Type B pancreatic cell (in vitro differentiated cells): ENCODE results near the gene ITGA3. TPM values are rescaled to one million over a fixed set of nuclear protein-coding genes. Genes with fewer than 3 reads are reported as not detected.

Experiments used
- DNase-seq: peaks from one replicate; pipeline ENCODE4 v3.0.0; 2021; ENCODE audit warnings: mixed read lengths; ENCODE audit not compliant: unreplicated experiment; ENCODE audit errors: extremely low spot score
- H3K27ac Mint-ChIP-seq: 2 replicates; pipeline ENCODE4 v1.8.0; 2021; ENCODE audit warnings: mild to moderate bottlenecking, mixed read lengths
- H3K27me3 Mint-ChIP-seq: 2 replicates; pipeline ENCODE4 v1.8.0; 2021; ENCODE audit warnings: mixed read lengths
- H3K36me3 Mint-ChIP-seq: 2 replicates; pipeline ENCODE4 v1.8.0; 2021; ENCODE audit warnings: mixed read lengths
- H3K4me1 Mint-ChIP-seq: one replicate; pipeline ENCODE4 v1.8.0; 2021; ENCODE audit warnings: mixed read lengths; ENCODE audit not compliant: unreplicated experiment
- H3K4me3 Mint-ChIP-seq: 2 replicates; pipeline ENCODE4 v1.8.0; 2021; ENCODE audit warnings: mild to moderate bottlenecking, mixed read lengths
- H3K9me3 Mint-ChIP-seq: 2 replicates; pipeline ENCODE4 v1.8.0; 2021; ENCODE audit warnings: mixed read lengths
- CTCF ChIP-seq: fragments of 200-600 bp; sonication (generic); conservative IDR thresholded peaks from 2 replicates; pipeline ENCODE4 v1.5.0; 2021; ENCODE audit warnings: antibody characterized with exemption, mild to moderate bottlenecking
- total RNA-seq: library from RNA; stranded (reverse); gene quantifications from 2 replicates; pipeline ENCODE4 v1.2.1, GENCODE V29; 2021; ENCODE audit warnings: low replicate concordance

Gene ITGA3
- total RNA-seq, 1 donor from 2014 or later: 20.3 TPM

DNA sequence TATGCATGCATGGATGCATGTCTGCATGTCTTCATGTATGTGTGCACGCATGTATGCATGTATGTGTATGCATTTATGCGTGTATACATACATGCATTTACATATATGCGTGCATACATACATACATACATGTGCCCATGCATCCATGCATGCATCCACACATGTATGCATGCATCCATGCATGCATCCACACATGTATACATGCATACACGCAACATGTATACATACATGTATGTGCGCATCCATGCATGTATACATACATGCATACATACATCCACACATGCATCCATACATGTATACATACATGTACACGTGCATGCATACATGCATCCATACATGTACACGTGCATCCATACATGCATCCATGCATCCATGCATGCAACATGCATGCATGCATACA, 31.1 kb upstream of the ITGA3 start:
- TF ChIP-seq CTCF: no peak
- H3K9me3 Mint-ChIP-seq: no peaks in the 10 kb centered on the region
- H3K4me3 Mint-ChIP-seq: no peak overlapping the region
- peaks cover 4% of the 10 kb centered on the region for H3K4me1 Mint-ChIP-seq
- no peak for DNase-seq
- no peak overlapping the region for H3K27ac Mint-ChIP-seq
- no peaks in the 10 kb centered on the region for H3K36me3 Mint-ChIP-seq
- peaks cover 28% of the 10 kb centered on the region for H3K27me3 Mint-ChIP-seq

GRCh38 chr17:50026046-50026675, 29.7 kb upstream of the ITGA3 start:
- Mint-ChIP-seq H3K9me3 (no peaks in the 10 kb centered on the region), H3K27ac (no peak overlapping the region), H3K36me3 (no peaks in the 10 kb centered on the region), H3K4me3 (no peak overlapping the region), H3K27me3 (peaks cover 32% of the 10 kb centered on the region), H3K4me1 (peaks cover 4% of the 10 kb centered on the region)
- peak; percentile 50 for DNase-seq
- TF ChIP-seq CTCF: no peak

DNA sequence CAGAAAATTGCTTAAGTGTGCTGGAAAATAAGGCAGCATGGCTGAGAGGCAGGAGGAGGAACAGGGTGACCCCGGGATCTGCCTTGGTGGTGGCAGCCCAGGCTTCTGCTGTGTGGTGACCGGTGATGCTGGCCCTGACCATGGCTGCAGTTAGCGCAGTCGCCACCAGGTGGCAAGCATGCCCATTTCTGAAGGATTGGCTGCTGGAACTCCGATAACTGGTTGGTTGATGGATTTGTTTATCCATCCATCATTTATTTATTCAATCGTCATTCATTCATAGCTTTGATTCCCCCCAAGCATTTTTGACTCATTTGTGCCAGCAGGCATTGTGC, 29.1 kb upstream of the ITGA3 start:
- no peaks in the 10 kb centered on the region for H3K36me3 Mint-ChIP-seq
- H3K27me3 Mint-ChIP-seq: peaks cover 25% of the 10 kb centered on the region
- peak; percentile 96 for TF ChIP-seq CTCF
- no peak overlapping the region for H3K27ac Mint-ChIP-seq
- no peak overlapping the region for H3K4me3 Mint-ChIP-seq
- H3K9me3 Mint-ChIP-seq: no peaks in the 10 kb centered on the region
- peaks cover 4% of the 10 kb centered on the region for H3K4me1 Mint-ChIP-seq
- DNase-seq: peak; percentile 86

GRCh38 chr17:50027172-50027880, 28.6 kb upstream of the ITGA3 start:
- DNase-seq: peak; percentile 67
- Mint-ChIP-seq H3K27ac (no peak overlapping the region), H3K4me1 (peaks cover 4% of the 10 kb centered on the region), H3K9me3 (no peaks in the 10 kb centered on the region), H3K27me3 (peaks cover 22% of the 10 kb centered on the region), H3K36me3 (no peaks in the 10 kb centered on the region), H3K4me3 (no peak overlapping the region)
- peak; percentile 32 for TF ChIP-seq CTCF

DNA sequence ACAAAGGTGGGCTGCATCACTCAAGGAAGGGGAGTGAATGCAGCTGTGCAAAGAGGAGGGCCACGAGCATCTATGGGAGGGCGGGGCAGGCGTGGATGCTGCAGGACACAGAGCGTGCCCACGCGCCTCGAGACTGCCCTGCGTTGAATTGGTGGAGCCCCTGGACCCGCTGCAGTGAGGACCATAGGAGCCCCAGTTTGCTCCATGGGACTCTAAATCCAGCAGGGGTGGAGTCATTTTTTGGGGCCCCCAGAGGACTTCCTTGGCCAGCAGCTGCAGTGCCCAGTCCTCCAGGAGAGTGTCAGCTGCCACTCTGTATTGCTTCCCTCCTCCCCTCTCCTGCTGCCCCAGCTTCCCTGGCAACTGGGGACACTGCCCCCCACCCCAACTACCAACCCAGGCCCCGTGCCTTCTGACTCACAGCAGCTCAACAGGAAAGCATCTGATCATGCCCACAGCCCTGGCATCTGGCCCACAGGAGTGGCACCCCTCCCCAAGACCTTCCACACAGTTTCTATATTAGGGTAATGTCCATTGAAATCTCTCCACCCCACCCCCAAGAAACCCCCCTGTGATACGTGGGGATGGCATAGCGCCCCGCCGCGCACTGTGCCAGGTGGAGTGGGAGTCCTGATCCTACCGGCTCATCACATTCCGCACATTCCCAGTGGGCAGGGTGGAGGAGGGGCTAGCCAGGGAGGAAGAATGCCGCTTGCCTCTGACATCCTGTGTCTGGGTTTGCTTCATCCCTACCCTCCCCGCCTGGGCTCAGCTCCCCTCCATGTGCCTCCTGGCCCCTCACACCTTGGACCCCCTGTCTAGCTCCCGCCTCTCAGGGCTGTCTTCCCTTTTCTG, 27.8 kb upstream of the ITGA3 start:
- Mint-ChIP-seq H3K4me3 (no peak overlapping the region), H3K27ac (no peak overlapping the region)
- no peak for TF ChIP-seq CTCF

More for the DNA sequence above, 27.8 kb upstream of the ITGA3 start:
- DNase-seq: no peak
- Mint-ChIP-seq H3K9me3 (no peaks in the 10 kb centered on the region), H3K36me3 (no peaks in the 10 kb centered on the region), H3K27me3 (peaks cover 17% of the 10 kb centered on the region), H3K4me1 (peaks cover 4% of the 10 kb centered on the region)
